Neural crest cell (in vitro differentiated cells): ENCODE measurements around the gene FNDC3B. TPM values are rescaled to one million over a fixed set of nuclear protein-coding genes. Genes with fewer than 3 reads are reported as not detected.

ENCODE experiments used
- DNase-seq: peaks from one replicate; pipeline ENCODE4 v3.0.0; 2021; ENCODE audit warnings: low read depth, mixed read lengths, low spot score
- H3K27ac Mint-ChIP-seq: one replicate; pipeline ENCODE4 v1.8.0; 2021; ENCODE audit warnings: mild to moderate bottlenecking, mixed read lengths; ENCODE audit not compliant: unreplicated experiment
- H3K27me3 Mint-ChIP-seq: 2 replicates; pipeline ENCODE4 v1.8.0; 2021; ENCODE audit warnings: low read depth, mild to moderate bottlenecking, mixed read lengths
- H3K36me3 Mint-ChIP-seq: 2 replicates; pipeline ENCODE4 v1.8.0; 2021; ENCODE audit warnings: low read depth, mild to moderate bottlenecking, mixed read lengths
- H3K4me1 Mint-ChIP-seq: 2 replicates; pipeline ENCODE4 v1.8.0; 2021; ENCODE audit warnings: mixed read lengths
- H3K4me3 Mint-ChIP-seq: one replicate; pipeline ENCODE4 v1.8.0; 2021; ENCODE audit warnings: mild to moderate bottlenecking, mixed read lengths
- H3K9me3 Mint-ChIP-seq: 2 replicates; pipeline ENCODE4 v1.8.0; 2021; ENCODE audit warnings: mixed read lengths
- CTCF ChIP-seq: fragments of 200-600 bp; sonication (generic); conservative IDR thresholded peaks from 2 replicates; pipeline ENCODE4 v1.5.0; 2021; ENCODE audit warnings: antibody characterized with exemption, mild to moderate bottlenecking
- total RNA-seq: library from RNA; stranded (reverse); gene quantifications from 2 replicates; pipeline ENCODE4 v1.2.1, GENCODE V29; 2021

Gene FNDC3B
- total RNA-seq, 1 donor from 2014 or later, result 41.5 TPM

- DNase-seq, result no peak
- no peak overlapping the region for H3K4me3 Mint-ChIP-seq
- H3K27ac Mint-ChIP-seq, result peak overlapping the region; percentile 40
- TF ChIP-seq CTCF, result no peak
- H3K36me3 Mint-ChIP-seq, result peaks cover 45% of the 10 kb centered on the region
- H3K4me1 Mint-ChIP-seq, result no peaks in the 10 kb centered on the region
- H3K27me3 Mint-ChIP-seq, result no peaks in the 10 kb centered on the region
- peaks cover 7% of the 10 kb centered on the region for H3K9me3 Mint-ChIP-seq
Observed at GRCh38 chr3:172375206-172375850, 335.9 kb downstream of the FNDC3B start.

- Mint-ChIP-seq H3K36me3 (peaks cover 52% of the 10 kb centered on the region), H3K27ac (no peak overlapping the region), H3K9me3 (peaks cover 10% of the 10 kb centered on the region), H3K4me3 (no peak overlapping the region), H3K4me1 (no peaks in the 10 kb centered on the region), H3K27me3 (no peaks in the 10 kb centered on the region)
- DNase-seq, result no peak
- no peak for TF ChIP-seq CTCF
Observed at GRCh38 chr3:172376402-172376801, 337.0 kb downstream of the FNDC3B start.

GRCh38 chr3:172376881-172377280 is 337.5 kb downstream of the FNDC3B start:
- Mint-ChIP-seq H3K4me3 (no peak overlapping the region), H3K9me3 (peaks cover 10% of the 10 kb centered on the region), H3K36me3 (peaks cover 53% of the 10 kb centered on the region), H3K27me3 (no peaks in the 10 kb centered on the region), H3K4me1 (no peaks in the 10 kb centered on the region), H3K27ac (no peak overlapping the region)
- TF ChIP-seq CTCF, result no peak
- no peak for DNase-seq

- Mint-ChIP-seq H3K36me3 (peaks cover 67% of the 10 kb centered on the region), H3K27ac (no peak overlapping the region), H3K4me1 (no peaks in the 10 kb centered on the region), H3K9me3 (peaks cover 13% of the 10 kb centered on the region), H3K27me3 (no peaks in the 10 kb centered on the region), H3K4me3 (no peak overlapping the region)
- no peak for TF ChIP-seq CTCF
- no peak for DNase-seq
Observed at GRCh38 chr3:172378439-172378838, 339.1 kb downstream of the FNDC3B start.

- Mint-ChIP-seq H3K27ac (no peak overlapping the region), H3K27me3 (no peaks in the 10 kb centered on the region), H3K4me1 (no peaks in the 10 kb centered on the region), H3K9me3 (peaks cover 13% of the 10 kb centered on the region), H3K36me3 (peaks cover 68% of the 10 kb centered on the region), H3K4me3 (no peak overlapping the region)
- TF ChIP-seq CTCF, result no peak
- DNase-seq, result no peak
Observed at GRCh38 chr3:172379372-172379771, 340.0 kb downstream of the FNDC3B start.
